ENCODE data around the gene ATP1B2. TPM values are rescaled to one million over a fixed set of nuclear protein-coding genes. Genes with fewer than 3 reads are reported as not detected.
A peak's percentile ranks its signal among the peaks of the same experiment; 100 is the strongest.

Gene ATP1B2
- total and polyA plus RNA-seq, 9 of the 15 experiments (the other 6 are each of a cell fraction or from before 2014, with no cell fraction given): 0.23 to 6.0 (median 0.99) TPM

- TF ChIP-seq HES1 (IDR thresholded peaks at IDR 0.05; ENCODE audit: low read depth) (peak; percentile 39; the same call in 1 of the 2 replicates), ILK (tag; IDR thresholded peaks at IDR 0.05; ENCODE audit: borderline replicate concordance, low read depth) (no peak), SMAD2 (IDR thresholded peaks at IDR 0.05; ENCODE audit: low read depth, low read length) (no peak), FOXJ2 (tag; IDR thresholded peaks at IDR 0.05) (no peak), MXI1 (IDR thresholded peaks at IDR 0.05; ENCODE audit: low read depth, low read length) (no peak), ERF (CRISPR knock-in tag; IDR thresholded peaks at IDR 0.05) (no peak), PHF20 (IDR thresholded peaks at IDR 0.05; ENCODE audit: partially characterized antibody) (no peak), GMEB1 (CRISPR knock-in tag; IDR thresholded peaks at IDR 0.05) (no peak), RBFOX2 (IDR thresholded peaks at IDR 0.05; ENCODE audit: low read depth, low read length) (peak; percentile 61), ZBTB2 (IDR thresholded peaks at IDR 0.05) (no peak), TAF7 (tag; IDR thresholded peaks at IDR 0.05) (no peak), TBL1XR1 (IDR thresholded peaks at IDR 0.05; ENCODE audit: low read length in 2 of 2) (peak in 1 of 2 experiments; percentile 63; a peak in 1 of 4 replicates), CBFA2T2 (conservative IDR thresholded peaks at IDR 0.05) (0 out of 2 replicates have a peak, but pooled peaks have one; percentile 39), ZNF780A (CRISPR knock-in tag; IDR thresholded peaks at IDR 0.05) (no peak), ATF1 (CRISPR knock-in tag; IDR thresholded peaks at IDR 0.05) (no peak), ATF1 (tag; IDR thresholded peaks at IDR 0.05) (0 out of 2 replicates have a peak, but pooled peaks have one; percentile 20), MBD1 (CRISPR knock-in tag; IDR thresholded peaks at IDR 0.05) (no peak), MYNN (IDR thresholded peaks at IDR 0.05) (no peak), MYNN (CRISPR knock-in tag; IDR thresholded peaks at IDR 0.05) (no peak), PHF8 (IDR thresholded peaks at IDR 0.05; ENCODE audit: borderline replicate concordance, low read length) (peak; percentile 52; the same call in 1 of the 2 replicates), HINFP (tag; conservative IDR thresholded peaks at IDR 0.05; ENCODE audit: low read depth) (0 out of 2 replicates have a peak, but pooled peaks have one; percentile 10), ETS2 (tag; IDR thresholded peaks at IDR 0.05; ENCODE audit: borderline replicate concordance, poor library complexity, severe bottlenecking) (no peak)
Measured at GRCh38 chr17:7627250-7628121, 23.2 kb upstream of the ATP1B2 start, which contains the start of gene SAT2 (continued).
